ENCODE data around the gene BCAS1.

Gene BCAS1

DNA sequence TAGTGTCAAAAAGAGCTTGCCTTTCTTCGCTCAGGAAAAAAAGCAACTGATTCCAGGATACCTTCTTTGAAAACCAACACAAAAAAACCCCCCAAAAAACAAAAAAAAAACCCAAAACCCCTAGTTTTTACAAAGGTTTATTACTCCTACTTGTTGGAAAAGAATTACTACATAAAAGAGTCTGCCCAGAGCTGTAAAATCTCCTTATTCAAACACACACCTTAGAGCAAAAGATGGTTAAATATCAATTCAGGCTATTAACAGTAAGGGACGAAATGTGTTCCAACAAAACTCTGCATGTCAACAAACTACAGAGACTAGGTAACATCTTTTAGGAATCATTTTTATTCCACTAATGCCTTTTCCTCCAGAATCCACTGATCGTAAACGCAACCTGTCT, 42.7 kb downstream of the BCAS1 start:
- Histone ChIP-seq H3K4me2 (ENCODE audit: low read depth, low read length) (no peak overlapping the region), H3K4me3 (ENCODE audit: low read length) (no peak overlapping the region), H2AFZ (ENCODE audit: low read length) (no peak overlapping the region), H3K27ac (ENCODE audit: low read length) (no peak overlapping the region), H3K79me2 (ENCODE audit: low read length) (no peaks in the 10 kb centered on the region), H4K20me1 (ENCODE audit: insufficient read depth, low read length) (no peaks in the 10 kb centered on the region), H3K36me3 (replicated peaks; ENCODE audit: insufficient read depth, low read length) (no peaks in the 10 kb centered on the region), H3K9me3 (replicated peaks; ENCODE audit: insufficient read depth, low read length) (no peaks in the 10 kb centered on the region), H3K9ac (ENCODE audit: low read length) (no peak overlapping the region), H3K9me2 (replicated peaks; ENCODE audit: insufficient read depth, low read length) (no peaks in the 10 kb centered on the region), H3K4me1 (ENCODE audit: low read length) (no peaks in the 10 kb centered on the region), H3F3A (ENCODE audit: insufficient read depth, low read length) (no peaks in the 10 kb centered on the region), H3K27me3 (replicated peaks; ENCODE audit: insufficient read depth, low read length) (no peaks in the 10 kb centered on the region)
- no peak for DNase-seq
- TF ChIP-seq EZH2 (optimal IDR thresholded peaks at IDR 0.05; ENCODE audit: low read depth, low read length), result no peak
- TF ChIP-seq, protein P1, sequence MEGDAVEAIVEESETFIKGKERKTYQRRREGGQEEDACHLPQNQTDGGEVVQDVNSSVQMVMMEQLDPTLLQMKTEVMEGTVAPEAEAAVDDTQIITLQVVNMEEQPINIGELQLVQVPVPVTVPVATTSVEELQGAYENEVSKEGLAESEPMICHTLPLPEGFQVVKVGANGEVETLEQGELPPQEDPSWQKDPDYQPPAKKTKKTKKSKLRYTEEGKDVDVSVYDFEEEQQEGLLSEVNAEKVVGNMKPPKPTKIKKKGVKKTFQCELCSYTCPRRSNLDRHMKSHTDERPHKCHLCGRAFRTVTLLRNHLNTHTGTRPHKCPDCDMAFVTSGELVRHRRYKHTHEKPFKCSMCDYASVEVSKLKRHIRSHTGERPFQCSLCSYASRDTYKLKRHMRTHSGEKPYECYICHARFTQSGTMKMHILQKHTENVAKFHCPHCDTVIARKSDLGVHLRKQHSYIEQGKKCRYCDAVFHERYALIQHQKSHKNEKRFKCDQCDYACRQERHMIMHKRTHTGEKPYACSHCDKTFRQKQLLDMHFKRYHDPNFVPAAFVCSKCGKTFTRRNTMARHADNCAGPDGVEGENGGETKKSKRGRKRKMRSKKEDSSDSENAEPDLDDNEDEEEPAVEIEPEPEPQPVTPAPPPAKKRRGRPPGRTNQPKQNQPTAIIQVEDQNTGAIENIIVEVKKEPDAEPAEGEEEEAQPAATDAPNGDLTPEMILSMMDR (IDR thresholded peaks at IDR 0.05; ENCODE audit: low read length), result no peak
- no peak for TF ChIP-seq EZH2phosphoT487 (IDR thresholded peaks at IDR 0.05; ENCODE audit: low read length)

GRCh38 chr20:54026295-54027064, 43.9 kb downstream of the BCAS1 start:
- Histone ChIP-seq H3F3A (ENCODE audit: insufficient read depth, low read length) (no peaks in the 10 kb centered on the region), H3K9ac (ENCODE audit: low read length) (no peak overlapping the region), H3K4me3 (ENCODE audit: low read length) (no peak overlapping the region), H3K36me3 (replicated peaks; ENCODE audit: insufficient read depth, low read length) (no peaks in the 10 kb centered on the region), H3K9me3 (replicated peaks; ENCODE audit: insufficient read depth, low read length) (no peaks in the 10 kb centered on the region), H3K4me2 (ENCODE audit: low read depth, low read length) (no peak overlapping the region), H3K27me3 (replicated peaks; ENCODE audit: insufficient read depth, low read length) (no peaks in the 10 kb centered on the region), H4K20me1 (ENCODE audit: insufficient read depth, low read length) (no peaks in the 10 kb centered on the region), H2AFZ (ENCODE audit: low read length) (no peak overlapping the region), H3K4me1 (ENCODE audit: low read length) (no peaks in the 10 kb centered on the region), H3K27ac (ENCODE audit: low read length) (no peak overlapping the region), H3K9me2 (replicated peaks; ENCODE audit: insufficient read depth, low read length) (no peaks in the 10 kb centered on the region), H3K79me2 (ENCODE audit: low read length) (no peaks in the 10 kb centered on the region)
- TF ChIP-seq, protein P1 (IDR thresholded peaks at IDR 0.05; ENCODE audit: low read length), result no peak
- TF ChIP-seq EZH2phosphoT487 (IDR thresholded peaks at IDR 0.05; ENCODE audit: low read length), result no peak
- TF ChIP-seq EZH2 (optimal IDR thresholded peaks at IDR 0.05; ENCODE audit: low read depth, low read length), result no peak
- no peak for DNase-seq

DNA sequence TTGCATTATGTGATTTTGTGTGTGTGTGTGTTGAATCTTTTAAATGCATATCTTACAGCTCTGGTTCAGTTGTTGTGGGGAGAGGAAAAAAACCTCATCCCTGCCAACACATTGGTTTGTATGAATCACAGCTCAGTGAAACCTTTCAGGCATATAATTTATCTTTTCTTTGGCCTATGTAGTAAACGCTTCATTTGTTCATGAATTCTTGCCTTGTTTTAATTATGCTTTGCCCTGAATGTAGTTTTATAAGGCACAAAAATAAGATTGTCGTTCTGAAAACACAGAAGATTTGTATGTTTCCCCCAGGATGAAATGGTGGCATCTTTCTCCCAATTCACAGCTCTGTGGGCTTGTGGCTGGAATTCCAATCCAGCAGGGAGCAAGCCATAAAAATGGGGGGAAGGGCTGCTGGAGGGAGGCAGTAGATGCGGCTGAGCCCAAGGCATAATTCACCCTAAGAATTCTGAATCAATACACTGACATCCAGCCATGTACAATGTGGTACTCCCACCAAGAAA, 45.1 kb downstream of the BCAS1 start:
- H3K27ac ChIP-seq (ENCODE audit: low read length), result no peak overlapping the region
- no peaks in the 10 kb centered on the region for H3K9me2 ChIP-seq (replicated peaks; ENCODE audit: insufficient read depth, low read length)
- no peak overlapping the region for H3K4me3 ChIP-seq (ENCODE audit: low read length)
- no peak overlapping the region for H3K4me2 ChIP-seq (ENCODE audit: low read depth, low read length)
- H4K20me1 ChIP-seq (ENCODE audit: insufficient read depth, low read length), result no peaks in the 10 kb centered on the region
- no peak overlapping the region for H3K9ac ChIP-seq (ENCODE audit: low read length)
- no peaks in the 10 kb centered on the region for H3K4me1 ChIP-seq (ENCODE audit: low read length)
- H3K9me3 ChIP-seq (replicated peaks; ENCODE audit: insufficient read depth, low read length), result no peaks in the 10 kb centered on the region
- DNase-seq, result no peak
- H3K79me2 ChIP-seq (ENCODE audit: low read length), result no peaks in the 10 kb centered on the region
- H3F3A ChIP-seq (ENCODE audit: insufficient read depth, low read length), result no peaks in the 10 kb centered on the region
- no peaks in the 10 kb centered on the region for H3K36me3 ChIP-seq (replicated peaks; ENCODE audit: insufficient read depth, low read length)
- no peak for TF ChIP-seq EZH2 (optimal IDR thresholded peaks at IDR 0.05; ENCODE audit: low read depth, low read length)
- TF ChIP-seq EZH2phosphoT487 (IDR thresholded peaks at IDR 0.05; ENCODE audit: low read length), result no peak
- TF ChIP-seq, protein P1 (IDR thresholded peaks at IDR 0.05; ENCODE audit: low read length), result no peak
- no peak overlapping the region for H2AFZ ChIP-seq (ENCODE audit: low read length)
- H3K27me3 ChIP-seq (replicated peaks; ENCODE audit: insufficient read depth, low read length), result no peaks in the 10 kb centered on the region
